Liver (tissue), 9 donors: ENCODE results near the gene RASAL1. TPM values are rescaled to one million over a fixed set of nuclear protein-coding genes. Genes with fewer than 3 reads are reported as not detected.

Experiments
- DNase-seq: peaks from one replicate; pipeline ENCODE4 v3.0.0-alpha.2; 2017; ENCODE audit warnings: low spot score
- H3K27ac ChIP-seq, 2 donors: one replicate each; pipeline ENCODE4 v1.7.0; 2013; ENCODE audit warnings: inconsistent platforms in 2 of 2, low read length in 2 of 2, control low read depth in 1 of 2, low read depth in 1 of 2, mild to moderate bottlenecking in 1 of 2
- H3K27me3 ChIP-seq, 4 donors: one replicate each; pipeline versions ENCODE4 v1.6.1 to v1.7.0; 2013; ENCODE audit warnings: low read length in 3 of 4, inconsistent platforms in 1 of 4, mild to moderate bottlenecking in 1 of 4, moderate library complexity in 1 of 4; ENCODE audit not compliant: control insufficient read depth in 4 of 4, insufficient read depth in 4 of 4
- H3K36me3 ChIP-seq, 4 donors: one replicate each; pipeline versions ENCODE4 v1.6.1 to v1.7.0; 2013; ENCODE audit warnings: low read length in 3 of 4, mild to moderate bottlenecking in 3 of 4, low read depth in 1 of 4, moderate library complexity in 1 of 4; ENCODE audit not compliant: control insufficient read depth in 4 of 4, insufficient read depth in 3 of 4
- H3K4me1 ChIP-seq, 4 donors: one replicate each; pipeline versions ENCODE4 v1.6.1 to v1.7.0; 2013; ENCODE audit warnings: low read length in 3 of 4, mild to moderate bottlenecking in 3 of 4, moderate library complexity in 1 of 4; ENCODE audit not compliant: control insufficient read depth in 4 of 4, insufficient read depth in 4 of 4
- H3K4me3 ChIP-seq, 3 donors: one replicate each; pipeline versions ENCODE4 v1.6.1 to v1.7.0; 2013; ENCODE audit warnings: low read length in 3 of 3, control low read depth in 1 of 3, low read depth in 1 of 3, mild to moderate bottlenecking in 1 of 3
- H3K9ac ChIP-seq, 2 donors: one replicate each; pipeline ENCODE4 v1.7.0; 2013; ENCODE audit warnings: low read length in 2 of 2, mild to moderate bottlenecking in 2 of 2, moderate library complexity in 2 of 2, control low read depth in 1 of 2, low read depth in 1 of 2
- H3K9me3 ChIP-seq, 4 donors: one replicate each; pipeline versions ENCODE4 v1.6.1 to v1.7.0; 2013; ENCODE audit warnings: low read length in 3 of 4; ENCODE audit not compliant: control insufficient read depth in 4 of 4
- ATF3 ChIP-seq: IDR thresholded peaks from 2 replicates; pipeline ENCODE4 v1.6.1; 2016; ENCODE audit warnings: antibody characterized with exemption
- CTCF ChIP-seq: fragments of 150-350 bp; IDR thresholded peaks from 2 replicates; pipeline ENCODE4 v1.5.1; 2017; ENCODE audit warnings: improper control_type of control experiment, low read depth, low read length; ENCODE audit not compliant: missing input control
- EGR1 ChIP-seq, 2 donors: IDR thresholded peaks; 2 replicates each; pipeline ENCODE4 v1.6.1; 2016 to 2018; ENCODE audit warnings: antibody characterized with exemption in 2 of 2, low read depth in 2 of 2
- FOXA1 ChIP-seq: IDR thresholded peaks from 2 replicates; pipeline ENCODE4 v1.6.1; 2016; ENCODE audit warnings: antibody characterized with exemption
- FOXA2 ChIP-seq: IDR thresholded peaks from 2 replicates; pipeline ENCODE4 v1.6.1; 2016; ENCODE audit warnings: antibody characterized with exemption
- GABPA ChIP-seq, 2 donors: IDR thresholded peaks in 1 of 2; conservative IDR thresholded peaks in 1 of 2; 2 replicates each; pipeline ENCODE4 v1.6.1; 2016; ENCODE audit warnings: antibody characterized with exemption in 2 of 2, mild to moderate bottlenecking in 1 of 2, moderate library complexity in 1 of 2
- HNF4A ChIP-seq, 2 donors: conservative IDR thresholded peaks; 2 replicates each; pipeline ENCODE4 v1.6.1; 2016; ENCODE audit warnings: antibody characterized with exemption in 2 of 2, mild to moderate bottlenecking in 2 of 2
- HNF4G ChIP-seq: IDR thresholded peaks from 2 replicates; pipeline ENCODE4 v1.6.1; 2016; ENCODE audit warnings: antibody characterized with exemption
- JUND ChIP-seq, 2 donors: IDR thresholded peaks; 2 replicates each; pipeline ENCODE4 v1.6.1; 2016; ENCODE audit warnings: antibody characterized with exemption in 2 of 2
- MAX ChIP-seq: IDR thresholded peaks from 2 replicates; pipeline ENCODE4 v1.6.1; 2016; ENCODE audit warnings: antibody characterized with exemption
- NR2F2 ChIP-seq: IDR thresholded peaks from 2 replicates; pipeline ENCODE4 v1.6.1; 2016; ENCODE audit warnings: antibody characterized with exemption
- RAD21 ChIP-seq, 2 donors: IDR thresholded peaks; 2 replicates each; pipeline ENCODE4 v1.6.1; 2016; ENCODE audit warnings: antibody characterized with exemption in 2 of 2, mild to moderate bottlenecking in 2 of 2
- REST ChIP-seq: IDR thresholded peaks from 2 replicates; pipeline ENCODE4 v1.6.1; 2016; ENCODE audit warnings: antibody characterized with exemption, mild to moderate bottlenecking
- RXRA ChIP-seq, 2 donors: IDR thresholded peaks; 2 replicates each; pipeline ENCODE4 v1.6.1; 2017 to 2018; ENCODE audit warnings: antibody characterized with exemption in 2 of 2, mild to moderate bottlenecking in 1 of 2
- SP1 ChIP-seq: IDR thresholded peaks from 2 replicates; pipeline ENCODE4 v1.6.1; 2018; ENCODE audit warnings: antibody characterized with exemption, mild to moderate bottlenecking
- TAF1 ChIP-seq: conservative IDR thresholded peaks from 2 replicates; pipeline ENCODE4 v1.6.1; 2016; ENCODE audit warnings: antibody characterized with exemption, mild to moderate bottlenecking
- YY1 ChIP-seq: IDR thresholded peaks from 2 replicates; pipeline ENCODE4 v1.6.1; 2016; ENCODE audit warnings: antibody characterized with exemption, mild to moderate bottlenecking
- ZBTB33 ChIP-seq: IDR thresholded peaks from 2 replicates; pipeline ENCODE4 v1.6.1; 2016; ENCODE audit warnings: antibody characterized with exemption
- WGBS: extraction: QIAGEN DNeasy Blood & Tissue Kit; methylation state at CpG from one replicate; pipeline ENCODE4 v1.1.7; 2013; 5-methylcytosine and 5-hydroxymethylcytosine counted together
- polyA plus RNA-seq, 2 donors: library from polyadenylated mRNA; stranded (reverse) in 1 of 2; unstranded in 1 of 2; fragments of 200-250 nt in 1 of 2; fragments of >200 nt in 1 of 2; fragmentation: Nextera tagmentation in 1 of 2; extraction: Ambion mirVana in 1 of 2; gene quantifications; one replicate each; pipeline versions ENCODE4 v1.2.1 to v1.2.3, GENCODE V29; 2013 to 2015
- total RNA-seq, 2 donors: library from RNA; depleted of rRNA; stranded (reverse); fragments of >200 nt; gene quantifications; one replicate each; pipeline ENCODE4 v1.2.3, GENCODE V29; 2014
- donor health status: healthy.
- donor health status: healthy.
- donor health status: healthy.
- donor health status: healthy.
- donor health status: healthy.

The RASAL1 gene
- total and polyA plus RNA-seq, 4 donors = 0.20 to 0.33 (median 0.26) TPM

- TF ChIP-seq REST = no peak
- TF ChIP-seq YY1 = no peak
- TF ChIP-seq RAD21 (IDR thresholded peaks at IDR 0.05) = no peak
- no peak for TF ChIP-seq RXRA (IDR thresholded peaks at IDR 0.05)
These were observed 23.3 kb downstream of the RASAL1 start (continued) for GRCh38 chr12:113112043-113112899.

GRCh38 chr12:113111247-113111646 lies 24.3 kb downstream of the RASAL1 start:
- Histone ChIP-seq H3K36me3 (no peaks in the 10 kb centered on the region), H3K9ac (no peak overlapping the region), H3K27ac (no peak overlapping the region), H3K27me3 (no peaks in the 10 kb centered on the region), H3K4me1 (no peaks in the 10 kb centered on the region), H3K9me3 (no peaks in the 10 kb centered on the region), H3K4me3 (no peak overlapping the region)
- no peak for DNase-seq
- 88% methylated on average over 3 of the region's 3 CpGs for WGBS
- TF ChIP-seq FOXA2 (no peak), FOXA1 (no peak), NR2F2 (no peak), HNF4G (no peak), REST (no peak), RAD21 (IDR thresholded peaks at IDR 0.05) (no peak), ZBTB33 (no peak), GABPA (IDR thresholded peaks at IDR 0.05 in 1 of 2, conservative IDR thresholded peaks at IDR 0.05 in 1 of 2) (no peak), YY1 (no peak), TAF1 (no peak), CTCF (no peak), MAX (no peak), RXRA (IDR thresholded peaks at IDR 0.05) (no peak), EGR1 (IDR thresholded peaks at IDR 0.05; ENCODE audit: low read depth in 2 of 2) (no peak), ATF3 (no peak), SP1 (no peak), HNF4A (conservative IDR thresholded peaks at IDR 0.05) (no peak), JUND (IDR thresholded peaks at IDR 0.05) (no peak)
